GM04503 (cell line): ENCODE results near the gene ECM2.

Experiments used
- DNase-seq: peaks from one replicate; pipeline ENCODE4 v3.0.0-alpha.2; 2012; ENCODE audit warnings: low read depth

ECM2 gene

DNA sequence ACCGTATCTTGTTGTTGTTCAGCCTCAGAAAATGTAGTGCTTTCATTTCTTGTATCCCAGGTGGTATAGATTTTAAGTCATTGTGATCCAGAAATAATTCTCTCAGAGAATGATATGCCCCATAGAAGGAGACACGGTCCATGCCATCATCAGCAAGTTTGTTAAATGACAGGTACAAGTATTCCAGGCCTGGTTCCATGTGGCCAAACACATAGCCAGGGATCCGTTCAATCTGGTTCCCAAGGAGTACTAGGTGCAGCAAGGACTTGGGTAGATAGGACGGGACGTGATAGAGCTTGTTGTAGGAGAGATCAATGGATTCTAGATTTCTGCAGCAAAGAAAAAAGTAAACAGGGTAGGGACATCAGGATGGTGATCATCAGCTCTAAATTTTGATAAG is 35.1 kb downstream of the ECM2 start:
- DNase-seq = no peak

DNA sequence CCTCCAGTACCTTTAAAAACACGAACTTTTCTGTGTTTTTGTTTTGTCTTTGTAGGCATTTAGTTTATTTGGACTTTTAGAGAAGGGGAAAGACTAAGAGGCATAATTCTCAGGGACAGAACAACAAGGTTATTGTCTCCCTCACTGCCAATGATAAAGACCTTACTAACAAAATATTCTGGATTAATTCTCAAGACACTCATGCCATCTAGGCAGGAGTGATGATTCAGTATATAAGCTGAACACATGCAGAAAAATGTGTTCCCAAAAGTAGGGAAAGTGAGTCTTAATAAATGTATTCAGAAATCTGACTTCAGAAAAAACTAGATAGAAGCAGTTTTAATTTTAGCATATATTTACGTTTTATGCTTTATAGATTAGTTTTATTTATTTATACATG is 36.1 kb downstream of the ECM2 start:
- DNase-seq = no peak

DNA sequence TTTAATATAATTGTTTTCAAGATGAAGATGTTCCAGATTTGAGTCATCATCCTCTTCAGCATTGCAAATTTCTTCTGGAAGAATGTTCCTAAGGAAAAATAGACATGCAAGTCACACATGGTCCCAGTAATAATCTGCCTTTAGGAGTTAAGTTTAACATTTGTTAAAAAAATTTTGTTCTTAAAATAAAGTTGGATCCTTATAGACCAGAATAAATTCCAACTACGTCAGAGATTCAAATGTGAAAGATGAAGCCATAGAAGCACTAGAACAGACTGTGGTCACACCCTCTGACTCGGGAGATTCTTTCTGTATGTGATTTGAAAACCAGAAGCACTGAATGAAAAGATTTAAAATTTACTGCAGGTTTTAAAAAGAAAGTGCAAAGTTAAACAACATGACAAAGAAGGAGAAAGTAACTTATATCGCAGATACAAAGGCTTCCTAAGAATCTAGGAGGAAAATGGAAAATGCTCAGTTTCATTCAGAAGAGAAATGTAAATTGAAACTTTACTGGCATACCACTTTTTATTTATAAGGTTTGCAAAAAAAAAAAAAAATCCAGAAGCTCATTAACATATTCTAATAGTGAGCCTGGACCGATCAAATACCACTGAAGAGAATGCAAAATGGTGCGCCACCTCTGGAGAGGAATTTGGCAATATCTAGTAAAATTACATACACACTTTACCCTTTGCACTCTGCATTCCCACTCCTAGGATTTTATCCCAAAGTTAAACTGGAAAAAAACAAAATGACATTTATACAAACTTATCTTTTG is 39.2 kb downstream of the ECM2 start:
- no peak for DNase-seq

DNA sequence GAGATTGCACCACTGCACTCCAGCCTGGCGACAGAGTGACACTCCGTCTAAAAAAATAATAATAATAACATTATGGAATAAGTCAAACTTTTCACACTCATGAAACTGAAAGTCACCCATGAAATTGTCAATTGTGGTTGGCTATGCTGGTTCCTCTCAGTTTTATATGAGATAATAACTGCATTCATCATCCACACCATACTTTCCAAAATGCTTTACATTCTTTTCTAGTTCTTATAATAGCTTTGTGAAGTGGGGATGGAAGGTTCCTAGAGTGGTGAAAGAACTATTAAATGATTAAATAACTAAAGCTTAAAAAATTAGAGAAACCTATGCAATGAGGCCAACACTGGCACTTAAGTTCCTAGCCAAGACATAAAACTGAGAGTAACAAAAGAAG is 40.9 kb downstream of the ECM2 start:
- DNase-seq = no peak

DNA sequence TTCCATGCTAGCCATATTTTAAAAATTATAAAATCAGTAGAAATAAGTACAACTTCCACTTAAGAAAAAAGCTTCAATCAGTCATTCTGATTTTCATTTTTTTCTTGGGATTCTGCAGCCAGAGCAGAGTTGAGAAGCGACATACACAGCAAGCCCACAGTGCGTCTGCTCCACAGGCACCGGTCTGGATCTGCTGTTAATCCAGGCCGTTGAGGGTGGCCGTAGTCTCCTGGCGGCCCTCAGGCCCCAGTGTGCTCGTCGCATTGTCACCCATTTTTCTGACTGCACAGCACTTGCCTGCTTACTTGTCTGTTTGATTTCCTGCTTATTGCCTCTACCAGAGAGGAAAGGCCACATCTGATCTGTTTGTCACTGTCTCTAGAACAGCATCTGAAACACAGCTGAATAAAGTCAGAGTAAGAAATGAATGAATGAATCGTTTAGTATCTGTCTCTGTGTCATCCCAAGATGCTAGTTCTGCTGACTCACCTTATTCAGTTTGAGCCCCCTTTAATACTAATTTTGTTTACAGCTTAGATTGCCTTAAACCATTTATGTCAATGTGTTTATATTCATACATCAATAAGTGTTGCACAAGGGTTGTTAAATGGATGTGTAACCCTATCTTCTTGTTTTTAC is 41.9 kb downstream of the ECM2 start:
- DNase-seq = no peak

DNA sequence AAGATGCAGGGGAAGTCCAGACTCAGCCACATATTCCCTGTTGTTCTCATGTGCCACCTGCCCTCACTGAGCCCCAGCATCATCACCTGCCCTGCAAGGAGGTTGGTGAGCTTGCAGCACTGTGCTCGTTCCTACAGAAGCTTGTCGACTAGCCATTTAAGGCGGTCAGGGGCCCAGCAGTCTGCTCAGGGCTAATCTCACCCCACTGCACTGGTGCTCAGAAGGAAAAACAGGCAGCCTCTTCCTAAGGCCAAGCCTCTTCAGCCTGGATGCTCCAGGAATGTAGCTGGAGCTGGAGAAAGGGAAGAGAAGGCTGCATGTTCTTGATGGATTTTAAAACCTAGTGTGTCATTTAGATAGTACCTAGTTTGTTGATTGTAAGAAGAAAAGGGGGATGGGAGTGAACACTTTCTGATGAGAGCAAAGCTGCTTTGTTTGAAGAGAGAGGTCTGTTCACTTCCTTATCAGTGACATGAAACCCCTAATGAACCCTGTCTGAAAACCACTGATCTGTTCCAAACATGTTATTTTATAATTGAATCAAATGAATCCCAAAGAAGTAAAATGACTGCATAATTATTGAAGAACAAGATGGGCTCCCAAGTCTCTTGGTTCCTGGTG is 42.9 kb downstream of the ECM2 start:
- DNase-seq = no peak

DNA sequence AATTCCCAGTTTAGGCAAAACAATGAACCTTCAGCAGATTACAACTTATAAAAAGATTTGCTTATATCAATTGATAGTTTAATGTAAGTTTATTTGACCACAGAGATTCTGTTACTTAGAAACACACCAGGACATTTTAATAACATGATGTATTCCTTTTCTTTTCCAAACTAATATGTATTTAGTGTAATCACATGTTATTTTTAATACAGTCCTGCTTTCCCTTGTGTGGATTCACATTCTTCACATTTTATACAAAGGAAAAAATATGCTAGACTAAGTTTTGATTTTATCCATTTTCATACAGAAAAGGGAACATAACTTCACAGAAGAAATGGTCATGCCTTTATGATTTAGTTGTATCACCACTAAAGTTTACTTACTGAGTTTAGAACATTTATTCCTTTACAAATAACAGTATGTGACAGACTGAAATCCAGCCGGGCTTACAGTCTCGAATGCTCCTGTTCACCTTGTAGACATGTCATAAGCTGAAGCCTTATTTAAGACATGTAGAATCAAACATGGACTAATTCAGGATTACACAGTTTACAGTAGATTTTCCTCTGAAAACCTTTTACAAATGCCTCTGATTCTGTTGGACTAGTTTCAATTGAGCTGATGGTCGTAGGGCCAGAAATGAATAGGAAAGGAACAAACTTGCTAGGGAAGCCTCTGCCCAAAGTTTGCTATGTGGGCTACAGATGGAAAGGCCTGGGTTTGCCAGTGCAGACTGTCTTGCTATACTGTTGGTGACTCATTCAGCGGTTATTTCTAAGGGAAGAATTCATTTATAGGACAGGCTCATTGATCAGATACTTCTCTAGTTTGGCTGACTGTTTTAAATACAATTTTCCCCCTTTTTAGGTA is 46.9 kb downstream of the ECM2 start:
- DNase-seq = no peak

DNA sequence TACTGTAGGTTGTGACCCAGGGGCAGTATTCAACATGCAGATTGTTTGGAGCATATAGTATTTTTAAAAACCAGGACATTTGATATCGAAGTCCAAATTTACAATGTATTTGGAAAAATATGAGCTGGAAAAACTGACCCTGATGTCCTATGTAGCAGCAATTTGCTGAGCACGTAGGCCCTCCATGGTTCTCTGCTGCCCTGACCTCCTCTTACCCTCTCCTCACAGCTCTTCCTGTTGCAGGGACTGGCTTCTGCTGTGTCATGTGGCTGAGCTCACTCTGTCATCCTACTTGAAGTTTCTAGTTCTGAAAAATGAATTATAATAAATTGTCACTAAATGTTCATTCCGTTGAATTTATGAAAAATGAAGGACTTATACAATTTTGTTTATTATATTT is 49.4 kb downstream of the ECM2 start:
- DNase-seq = no peak

DNA sequence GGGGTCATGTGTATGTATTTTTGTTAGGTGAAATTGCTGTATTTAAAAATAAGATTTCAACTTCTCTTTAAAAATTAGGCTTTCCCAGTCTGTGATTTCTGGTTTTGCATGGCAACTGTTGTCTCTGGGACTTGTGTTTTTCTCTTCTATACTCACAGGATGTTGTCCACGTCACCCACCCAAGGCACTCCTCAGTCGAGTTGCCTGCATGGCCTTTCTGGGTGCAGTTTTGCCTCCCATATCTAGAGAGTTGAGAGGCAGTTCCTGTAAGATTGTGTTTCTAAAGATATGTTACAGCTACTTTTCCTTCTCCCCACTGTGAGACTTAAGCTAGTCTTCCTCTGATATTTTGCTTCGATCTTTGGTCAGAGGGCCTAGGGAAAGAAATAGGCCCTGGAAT is 51.2 kb downstream of the ECM2 start:
- no peak for DNase-seq

DNA sequence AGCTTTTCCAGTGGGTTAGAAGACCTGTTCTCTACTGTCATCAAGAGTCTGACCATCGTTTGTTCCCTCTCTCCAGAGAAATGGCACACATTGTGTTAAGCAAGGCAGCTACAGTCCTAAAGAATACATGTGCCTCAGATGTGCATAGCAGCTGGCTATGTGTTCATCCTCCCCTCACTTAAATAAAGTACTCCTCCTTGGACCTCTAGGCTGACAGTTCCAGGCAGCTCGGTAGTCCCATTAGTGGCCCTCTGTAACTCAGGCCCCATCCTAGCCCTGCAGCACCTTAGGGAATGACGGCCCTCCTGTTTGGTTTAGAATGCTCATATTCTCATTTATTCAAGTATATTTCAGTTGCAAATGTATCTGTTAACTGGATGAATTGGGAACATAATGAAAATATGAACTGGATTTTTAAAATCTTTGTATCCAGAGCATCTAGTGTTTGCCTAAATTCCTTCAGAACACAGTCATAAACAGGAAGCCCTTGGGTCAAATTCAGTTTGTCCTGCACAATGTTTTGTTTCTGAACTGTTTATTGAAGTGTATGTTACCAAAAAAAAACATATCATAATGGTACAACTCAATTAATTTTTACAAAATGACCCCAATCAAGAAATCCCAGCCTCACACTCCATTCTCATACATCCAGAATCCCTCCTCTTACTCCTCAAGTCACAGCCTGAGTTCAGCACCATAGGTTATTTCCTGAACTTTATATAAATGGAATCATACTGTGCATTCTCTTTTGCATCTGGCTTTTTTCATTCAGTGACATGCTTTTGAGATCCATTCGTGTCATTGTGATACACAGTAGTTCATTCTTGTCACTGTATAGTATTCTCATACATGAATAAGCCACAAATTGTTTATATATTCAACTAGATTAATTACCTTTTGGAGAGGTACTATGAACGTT is 51.9 kb downstream of the ECM2 start:
- no peak for DNase-seq

DNA sequence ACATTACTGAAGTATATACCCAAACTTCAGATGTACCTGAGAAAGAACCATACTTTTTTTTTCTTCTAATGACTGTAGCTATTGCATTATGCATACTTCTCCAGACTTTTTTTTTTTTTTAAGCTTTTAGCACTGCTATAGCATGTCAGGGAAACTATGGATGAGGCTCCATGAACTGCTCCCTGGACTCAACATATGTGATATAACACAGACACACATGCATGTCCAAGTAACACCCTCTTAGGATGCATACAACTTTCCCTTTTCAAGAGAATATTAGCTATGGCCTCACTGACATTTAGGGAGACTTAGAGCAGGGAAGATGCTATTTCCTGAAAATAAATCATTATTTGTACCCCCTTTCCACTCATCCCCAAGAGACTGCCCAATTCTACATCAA is 53.0 kb downstream of the ECM2 start:
- no peak for DNase-seq

DNA sequence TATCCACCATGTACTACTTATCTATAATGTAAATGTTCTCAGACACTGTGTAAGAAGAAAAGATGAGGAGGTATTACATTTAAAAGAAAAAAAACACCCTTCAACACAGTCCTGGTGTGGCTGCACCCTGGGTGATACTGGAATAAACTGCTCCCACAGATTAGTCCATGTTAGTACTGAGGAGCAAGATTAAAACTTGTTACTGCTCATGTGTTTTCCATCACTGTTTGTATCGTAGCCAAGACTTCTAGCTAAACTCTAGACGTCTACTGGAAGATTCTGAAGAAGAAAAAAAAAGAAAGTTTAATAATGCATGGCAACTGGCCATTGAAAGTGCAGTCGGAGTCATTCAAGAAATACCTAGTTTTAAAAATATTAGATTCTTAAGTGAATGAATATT is 53.5 kb downstream of the ECM2 start, which contains the start of gene ASPN:
Gene ASPN (minus strand): TSS at position 178 of the 400 bp plus-strand sequence.
- no peak for DNase-seq

DNA sequence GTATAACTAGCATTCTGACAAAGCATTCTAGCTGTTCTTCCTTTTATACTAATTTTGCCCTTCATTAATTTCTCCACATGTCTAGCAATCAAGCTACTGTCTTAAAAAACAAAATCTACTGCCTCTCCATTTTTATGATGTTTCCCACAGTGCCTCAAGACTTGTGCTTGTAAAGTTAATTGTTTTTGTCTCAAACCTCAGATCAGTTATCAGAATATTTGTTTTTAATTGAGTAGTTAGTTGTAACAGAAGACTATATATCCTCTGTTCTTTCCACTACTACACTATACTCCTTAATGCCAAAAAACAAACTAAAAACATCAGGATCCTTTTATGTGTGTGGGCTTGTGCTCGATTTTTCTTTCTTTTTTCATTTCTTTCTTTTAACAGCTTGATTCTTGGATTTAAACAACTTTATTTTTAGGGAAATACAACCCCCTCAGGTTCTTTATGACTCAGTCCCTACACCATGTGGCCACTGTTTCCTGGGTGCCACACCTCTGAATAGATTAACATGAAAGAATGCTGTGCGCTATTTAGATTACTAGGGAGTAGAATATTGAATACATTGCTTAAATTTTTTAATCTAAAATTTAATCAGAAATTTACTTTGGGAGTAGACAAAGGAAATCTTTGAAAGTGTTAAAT is 54.7 kb downstream of the ECM2 start:
- no peak for DNase-seq

DNA sequence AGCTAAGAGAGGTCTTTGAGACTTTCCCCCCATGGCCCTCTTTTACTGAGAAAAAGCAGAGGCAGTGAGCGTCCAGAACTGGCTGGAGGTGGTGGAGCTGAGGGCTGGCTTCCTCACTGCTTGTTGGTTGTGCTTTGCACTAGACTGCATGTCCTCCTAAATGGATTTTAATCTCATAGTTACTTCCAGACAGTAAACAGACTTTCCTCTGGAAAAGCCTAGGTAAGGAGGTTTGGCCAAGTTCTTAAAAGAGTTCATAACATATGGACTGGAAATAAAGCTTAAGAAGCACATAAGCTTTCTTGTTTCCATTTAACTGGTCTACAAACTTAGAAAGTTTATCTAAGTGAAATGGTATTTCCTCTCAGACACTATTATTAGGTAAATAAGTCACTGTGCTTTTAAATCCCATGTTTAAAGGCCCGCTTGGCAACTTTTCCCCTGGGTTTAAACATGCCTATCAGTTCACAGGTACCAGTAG is 55.5 kb downstream of the ECM2 start:
- DNase-seq = no peak

DNA sequence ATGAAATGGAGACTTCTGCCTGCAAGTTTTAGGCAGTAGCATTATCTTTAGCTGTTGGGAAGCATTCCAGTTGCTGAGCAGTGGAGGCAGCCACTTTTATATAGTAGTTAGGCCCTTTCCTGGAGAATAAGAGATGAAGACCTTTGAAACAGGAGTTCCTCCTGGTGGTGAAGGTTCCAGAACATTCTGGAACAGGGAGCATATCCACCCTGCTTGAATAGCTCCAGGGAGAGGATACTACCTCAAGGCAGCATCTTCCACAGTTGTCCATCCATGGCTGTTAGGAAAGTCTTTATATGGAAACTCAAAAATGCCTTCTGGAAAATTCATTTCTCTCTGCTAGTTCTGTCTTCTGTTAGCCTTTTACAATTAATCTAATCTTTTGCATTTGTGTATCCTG is 56.4 kb downstream of the ECM2 start:
- DNase-seq = no peak

DNA sequence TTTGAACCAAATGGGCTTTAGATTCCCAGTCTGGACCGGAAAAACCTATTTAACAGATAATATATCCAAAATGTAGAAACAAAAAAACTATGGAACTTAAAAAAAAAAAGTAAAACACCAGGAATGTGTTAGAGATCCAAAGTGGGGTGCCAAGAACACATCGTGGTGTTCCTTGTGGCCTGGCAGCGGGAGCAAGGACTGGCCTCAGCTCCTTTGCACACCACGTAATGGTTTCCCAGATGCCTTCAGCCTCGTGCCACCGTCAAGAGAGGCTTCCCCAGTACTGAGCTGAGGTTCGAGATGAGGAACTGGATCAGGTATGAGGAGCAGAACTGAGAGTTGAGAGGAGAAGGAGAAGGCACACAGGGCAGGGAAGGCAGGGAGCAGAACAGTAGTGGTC is 57.0 kb downstream of the ECM2 start:
- DNase-seq = no peak

DNA sequence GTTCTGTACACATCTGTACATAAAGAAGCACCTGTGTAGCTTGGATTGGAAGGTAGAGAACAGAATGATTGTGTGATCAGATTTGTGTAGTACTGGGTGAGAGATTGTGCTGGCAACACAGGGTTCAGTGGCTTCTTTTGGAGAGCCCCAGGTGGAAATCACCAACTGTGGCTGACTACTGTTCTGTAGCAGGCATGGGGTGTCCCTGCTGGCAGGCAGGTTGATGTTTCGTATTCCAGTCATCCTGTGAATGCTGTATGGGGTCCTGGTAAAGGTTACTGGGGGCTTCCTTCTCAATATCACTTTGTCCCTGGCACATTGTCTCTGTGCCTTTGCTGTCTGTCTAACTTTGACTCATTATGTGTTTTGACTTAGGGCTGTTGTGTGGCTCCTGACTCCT is 58.8 kb downstream of the ECM2 start:
- DNase-seq = no peak

DNA sequence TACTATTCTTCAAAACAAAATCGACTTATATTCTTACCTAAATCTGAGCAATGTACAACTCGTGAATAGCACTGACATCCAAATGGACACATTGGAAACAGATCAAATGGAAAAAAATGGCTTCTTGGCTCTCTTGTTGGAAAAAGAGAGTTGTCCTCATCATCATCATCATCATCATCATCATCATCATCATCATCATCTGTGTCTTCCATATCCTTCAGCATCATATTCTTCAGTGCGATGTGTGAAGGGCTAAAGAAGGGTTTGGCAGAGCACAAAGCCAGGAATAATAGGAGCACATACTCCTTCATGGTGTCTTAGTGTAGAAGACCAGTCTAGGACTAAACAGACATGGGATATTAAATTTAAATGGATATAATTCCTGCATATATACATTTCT is 61.2 kb downstream of the ECM2 start:
- DNase-seq = no peak

DNA sequence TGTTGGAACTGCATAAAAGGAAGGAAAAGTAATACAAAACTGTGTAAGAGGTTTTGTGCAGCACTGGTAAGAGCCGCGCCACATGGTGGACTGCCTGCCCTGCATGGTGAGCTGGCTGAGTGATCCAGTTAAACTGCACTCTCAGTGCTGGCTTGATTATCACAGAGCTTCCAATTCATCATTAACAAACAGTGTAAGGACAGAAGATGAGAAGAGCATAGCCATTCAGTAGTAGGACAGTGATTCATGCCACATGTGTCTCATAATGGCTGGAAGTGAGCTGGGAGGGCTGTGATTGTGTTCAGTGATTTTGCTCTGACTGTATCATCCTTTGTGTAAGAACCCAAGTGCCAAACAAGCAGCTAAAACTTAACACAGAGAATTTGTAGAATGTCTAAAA is 67.6 kb downstream of the ECM2 start:
- DNase-seq = peak; percentile 52

DNA sequence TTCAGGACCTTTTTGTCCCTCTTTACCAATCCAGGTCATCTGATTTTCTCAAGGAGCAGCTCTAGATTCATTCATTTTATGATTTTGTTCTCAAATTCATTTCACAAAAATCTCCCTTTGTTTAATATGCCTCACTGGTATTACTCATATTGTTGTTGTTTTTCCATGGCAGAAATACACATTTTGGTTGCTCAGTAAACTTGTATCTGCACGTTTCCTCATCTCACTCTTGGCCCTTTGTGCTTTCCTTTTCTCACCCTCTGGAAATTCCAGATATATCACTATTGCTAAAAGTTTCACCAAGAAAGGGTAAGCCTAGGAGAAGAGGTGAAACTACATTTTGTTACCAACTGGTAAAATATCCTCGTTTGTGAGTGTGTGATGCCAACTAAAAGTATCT is 68.3 kb downstream of the ECM2 start:
- DNase-seq = no peak

DNA sequence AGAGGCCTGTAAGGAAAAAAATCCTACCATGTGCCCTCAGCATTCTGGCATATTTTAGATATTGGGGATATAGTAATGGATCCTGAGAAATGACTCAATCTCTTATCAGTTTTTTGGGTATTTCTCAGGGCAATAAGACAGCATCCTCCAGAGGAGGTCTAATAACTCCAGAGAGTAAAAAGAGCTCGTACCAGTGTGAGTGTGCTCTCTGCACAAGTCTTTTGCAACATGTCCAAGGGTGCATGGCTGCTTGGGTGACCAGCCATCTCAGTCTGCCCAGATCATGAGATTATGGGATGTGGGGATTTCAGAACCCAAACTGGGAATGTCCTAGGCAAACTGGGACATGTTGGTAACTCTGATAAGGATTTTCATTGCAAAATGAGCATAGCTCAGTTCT is 68.7 kb downstream of the ECM2 start:
- DNase-seq = no peak
